GM23338 (cell line): ENCODE measurements around the gene URI1. TPM values are rescaled to one million over a fixed set of nuclear protein-coding genes. Genes with fewer than 3 reads are reported as not detected.

Experiments
- ATAC-seq: fragments of 200-7000 bp; cut with Tn5 transposase; 3 replicates; pipeline ENCODE4 v1.9.1; 2020
- DNase-seq: peaks from one replicate; pipeline ENCODE4 v3.0.0-alpha.2; 2015; ENCODE audit warnings: low spot score
- H2AFZ ChIP-seq: fragments of 200-600 bp; sonication (generic); 2 replicates; pipeline ENCODE4 v1.8.0; 2016; ENCODE audit warnings: antibody characterized with exemption, mild to moderate bottlenecking, moderate library complexity
- H3F3A ChIP-seq: fragments of 200-600 bp; sonication (generic); replicated peaks from 2 replicates; pipeline ENCODE4 v1.8.0; 2017; ENCODE audit warnings: antibody characterized with exemption, mixed run types, low read depth
- H3K27ac ChIP-seq: fragments of 200-600 bp; sonication (generic); 2 replicates; pipeline ENCODE4 v1.6.1; 2016; ENCODE audit warnings: low read depth
- H3K27me3 ChIP-seq: fragments of 200-600 bp; sonication (generic); 2 replicates; pipeline ENCODE4 v1.8.0; 2016; ENCODE audit warnings: mild to moderate bottlenecking, mixed run types, moderate library complexity; ENCODE audit not compliant: insufficient read depth
- H3K36me3 ChIP-seq: fragments of 200-600 bp; sonication (generic); 2 replicates; pipeline ENCODE4 v1.8.0; 2016; ENCODE audit warnings: mild to moderate bottlenecking; ENCODE audit not compliant: insufficient read depth
- H3K4me1 ChIP-seq: fragments of 200-600 bp; sonication (generic); 2 replicates; pipeline ENCODE4 v1.8.0; 2016; ENCODE audit warnings: mild to moderate bottlenecking, moderate library complexity; ENCODE audit not compliant: insufficient read depth
- H3K4me2 ChIP-seq: fragments of 200-600 bp; sonication (generic); 2 replicates; pipeline ENCODE4 v1.7.1; 2017; ENCODE audit warnings: mixed run types
- H3K4me3 ChIP-seq: fragments of 200-600 bp; sonication (generic); 2 replicates; pipeline ENCODE4 v1.6.1; 2016; ENCODE audit warnings: mixed run types
- H3K79me2 ChIP-seq: fragments of 200-600 bp; sonication (generic); replicated peaks from 2 replicates; pipeline ENCODE4 v1.8.0; 2017; ENCODE audit warnings: mild to moderate bottlenecking; ENCODE audit not compliant: insufficient read depth
- H3K9me2 ChIP-seq: fragments of 200-600 bp; sonication (generic); 2 replicates; pipeline ENCODE4 v1.8.0; 2017; ENCODE audit not compliant: insufficient read depth
- H4K20me1 ChIP-seq: fragments of 200-600 bp; sonication (generic); replicated peaks from 2 replicates; pipeline ENCODE4 v1.8.0; 2017; ENCODE audit warnings: mild to moderate bottlenecking; ENCODE audit not compliant: insufficient read depth
- H3K27ac Mint-ChIP-seq: 2 replicates; pipeline ENCODE4 v1.8.0; 2020; ENCODE audit warnings: inconsistent platforms, mild to moderate bottlenecking, moderate library complexity, mixed read lengths
- H3K27me3 Mint-ChIP-seq: 3 replicates; pipeline ENCODE4 v1.8.0; 2022; ENCODE audit warnings: low read depth, mild to moderate bottlenecking, moderate library complexity, mixed read lengths, inconsistent platforms; ENCODE audit not compliant: insufficient read depth, poor library complexity
- H3K36me3 Mint-ChIP-seq: 3 replicates; pipeline ENCODE4 v1.8.0; 2021; ENCODE audit warnings: low read depth, mild to moderate bottlenecking, inconsistent platforms, moderate library complexity, mixed read lengths
- H3K4me1 Mint-ChIP-seq: 3 replicates; pipeline ENCODE4 v1.8.0; 2020; ENCODE audit warnings: mild to moderate bottlenecking, inconsistent platforms, mixed read lengths
- H3K4me3 Mint-ChIP-seq: 3 replicates; pipeline ENCODE4 v1.8.0; 2021; ENCODE audit warnings: moderate library complexity, mild to moderate bottlenecking, inconsistent platforms, mixed read lengths
- H3K9me3 Mint-ChIP-seq: 3 replicates; pipeline ENCODE4 v1.8.0; 2020; ENCODE audit warnings: moderate library complexity, mild to moderate bottlenecking, inconsistent platforms, mixed read lengths
- CREB1 ChIP-seq: fragments of 250-450 bp; sonication (Bioruptor Pico); IDR thresholded peaks from 2 replicates; pipeline ENCODE4 v1.5.0; 2020; ENCODE audit warnings: low read depth, mild to moderate bottlenecking, moderate library complexity
- CTCF ChIP-seq, 2 experiments: fragments of 200-600 bp in 1 of 2; sonication (generic) in 1 of 2; conservative IDR thresholded peaks; 2 replicates each; pipeline versions ENCODE4 v1.5.1 to v1.6.1; 2016 to 2017; ENCODE audit warnings: antibody characterized with exemption in 2 of 2, low read depth in 2 of 2, mild to moderate bottlenecking in 2 of 2, moderate library complexity in 1 of 2
- ETS1 ChIP-seq: IDR thresholded peaks from 2 replicates; pipeline ENCODE4 v1.6.1; 2016; ENCODE audit warnings: antibody characterized with exemption
- EZH2 ChIP-seq: fragments of 200-600 bp; sonication (generic); IDR thresholded peaks from one replicate; pipeline ENCODE4 v1.8.0; 2017; ENCODE audit warnings: antibody characterized with exemption, mild to moderate bottlenecking, low read depth; ENCODE audit not compliant: unreplicated experiment
- EZH2phosphoT487 ChIP-seq: fragments of 200-600 bp; sonication (generic); IDR thresholded peaks from one replicate; pipeline ENCODE4 v1.8.1; 2018; ENCODE audit warnings: antibody characterized with exemption; ENCODE audit not compliant: unreplicated experiment
- JUNB ChIP-seq: IDR thresholded peaks from one replicate; pipeline ENCODE4 v1.6.1; 2016; ENCODE audit warnings: antibody characterized with exemption; ENCODE audit not compliant: unreplicated experiment
- NANOG ChIP-seq: IDR thresholded peaks from 2 replicates; pipeline ENCODE4 v1.6.1; 2016; ENCODE audit warnings: antibody characterized with exemption, borderline replicate concordance
- POLR2AphosphoS5 ChIP-seq: IDR thresholded peaks from 2 replicates; pipeline ENCODE4 v1.6.1; 2016; ENCODE audit warnings: antibody characterized with exemption, low read depth
- REST ChIP-seq: IDR thresholded peaks from one replicate; pipeline ENCODE4 v1.6.1; 2018; ENCODE audit warnings: antibody characterized with exemption; ENCODE audit not compliant: unreplicated experiment
- STAT1 ChIP-seq: IDR thresholded peaks from one replicate; pipeline ENCODE4 v1.6.1; 2016; ENCODE audit warnings: antibody characterized with exemption; ENCODE audit not compliant: unreplicated experiment
- ZNF114 ChIP-seq: fragments of 250-450 bp; sonication (Bioruptor Pico); IDR thresholded peaks from 2 replicates; pipeline ENCODE4 v1.5.0; 2020; ENCODE audit warnings: mild to moderate bottlenecking, moderate library complexity
- ZNF331 ChIP-seq: fragments of 250-450 bp; sonication (Bioruptor Pico); IDR thresholded peaks from 2 replicates; pipeline ENCODE4 v1.5.0; 2020; ENCODE audit warnings: low read depth, mild to moderate bottlenecking, moderate library complexity
- polyA plus RNA-seq: library from polyadenylated mRNA; unstranded; fragments of >200 nt; fragmentation: Nextera tagmentation; extraction: Ambion mirVana; gene quantifications from 2 replicates; pipeline ENCODE4 v1.2.1, GENCODE V29; 2016
- total RNA-seq: library from RNA; depleted of rRNA; stranded (reverse); fragments of >200 nt; shearing (Covaris generic); gene quantifications from 2 replicates; pipeline ENCODE4 v1.2.3, GENCODE V29; 2014
- TF ChIP-seq, protein P1 (sequence below): fragments of 250-450 bp; sonication (Bioruptor Pico); IDR thresholded peaks from 2 replicates; pipeline ENCODE4 v1.5.0; 2020; ENCODE audit warnings: mild to moderate bottlenecking, moderate library complexity

The URI1 gene
- total and polyA plus RNA-seq, 2 experiments from 2014 or later: 27.6 to 68.4 TPM

DNA sequence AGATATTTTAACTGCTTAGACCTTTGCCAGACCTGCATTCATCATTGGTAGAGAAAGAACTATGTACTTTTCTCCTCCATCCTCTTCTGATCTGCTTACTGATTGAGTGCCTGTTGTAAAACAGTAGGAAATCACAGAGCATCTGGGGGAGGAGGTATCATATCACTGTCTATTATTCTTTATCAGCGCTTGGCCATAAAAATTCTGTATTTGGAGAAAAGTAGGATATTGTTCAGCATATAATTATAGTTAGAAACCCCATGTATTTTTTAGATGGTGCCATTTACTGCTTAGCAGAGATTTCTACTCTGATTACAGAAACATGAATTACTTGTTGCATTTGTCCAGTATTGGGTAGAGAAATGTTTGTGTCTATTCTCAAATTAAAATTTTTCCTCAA is 62.4 kb downstream of the URI1 start (continued):
- TF ChIP-seq REST: no peak
- no peak for TF ChIP-seq CREB1 (CRISPR knock-in tag)
- no peak for TF ChIP-seq ZNF331
- no peak for TF ChIP-seq STAT1
- no peak for TF ChIP-seq EZH2phosphoT487
- no peak for TF ChIP-seq EZH2

GRCh38 chr19:30006207-30006606 is 64.2 kb downstream of the URI1 start:
- H3F3A ChIP-seq: no peaks in the 10 kb centered on the region
- no peaks in the 10 kb centered on the region; the same call in 1 of the 2 replicates for H3K36me3 ChIP-seq
- H4K20me1 ChIP-seq: no peaks in the 10 kb centered on the region
- H3K4me3 Mint-ChIP-seq: no peak overlapping the region
- DNase-seq: no peak
- no peaks in the 10 kb centered on the region for H3K27me3 ChIP-seq
- no peak overlapping the region; the same call in 1 of the 2 replicates for H3K27ac Mint-ChIP-seq
- peaks cover 9% of the 10 kb centered on the region for H3K4me1 ChIP-seq
- no peaks in the 10 kb centered on the region for H3K9me2 ChIP-seq
- H3K9me3 Mint-ChIP-seq: no peaks in the 10 kb centered on the region
- H3K79me2 ChIP-seq: peaks cover 29% of the 10 kb centered on the region
- H3K27ac ChIP-seq: no peak overlapping the region
- H3K4me1 Mint-ChIP-seq: peaks cover 18% of the 10 kb centered on the region; the same call in 2 of the 3 replicates
- no peak overlapping the region for H3K4me2 ChIP-seq
- no peaks in the 10 kb centered on the region for H3K27me3 Mint-ChIP-seq
- peaks cover 22% of the 10 kb centered on the region; the same call in 2 of the 3 replicates for H3K36me3 Mint-ChIP-seq
- no peak for ATAC-seq
- H2AFZ ChIP-seq: no peak overlapping the region
- H3K4me3 ChIP-seq: no peak overlapping the region
- no peak for TF ChIP-seq NANOG
- no peak for TF ChIP-seq EZH2
- TF ChIP-seq EZH2phosphoT487: no peak
- TF ChIP-seq JUNB: no peak
- no peak for TF ChIP-seq ETS1
- TF ChIP-seq STAT1: no peak
- TF ChIP-seq, protein P1, sequence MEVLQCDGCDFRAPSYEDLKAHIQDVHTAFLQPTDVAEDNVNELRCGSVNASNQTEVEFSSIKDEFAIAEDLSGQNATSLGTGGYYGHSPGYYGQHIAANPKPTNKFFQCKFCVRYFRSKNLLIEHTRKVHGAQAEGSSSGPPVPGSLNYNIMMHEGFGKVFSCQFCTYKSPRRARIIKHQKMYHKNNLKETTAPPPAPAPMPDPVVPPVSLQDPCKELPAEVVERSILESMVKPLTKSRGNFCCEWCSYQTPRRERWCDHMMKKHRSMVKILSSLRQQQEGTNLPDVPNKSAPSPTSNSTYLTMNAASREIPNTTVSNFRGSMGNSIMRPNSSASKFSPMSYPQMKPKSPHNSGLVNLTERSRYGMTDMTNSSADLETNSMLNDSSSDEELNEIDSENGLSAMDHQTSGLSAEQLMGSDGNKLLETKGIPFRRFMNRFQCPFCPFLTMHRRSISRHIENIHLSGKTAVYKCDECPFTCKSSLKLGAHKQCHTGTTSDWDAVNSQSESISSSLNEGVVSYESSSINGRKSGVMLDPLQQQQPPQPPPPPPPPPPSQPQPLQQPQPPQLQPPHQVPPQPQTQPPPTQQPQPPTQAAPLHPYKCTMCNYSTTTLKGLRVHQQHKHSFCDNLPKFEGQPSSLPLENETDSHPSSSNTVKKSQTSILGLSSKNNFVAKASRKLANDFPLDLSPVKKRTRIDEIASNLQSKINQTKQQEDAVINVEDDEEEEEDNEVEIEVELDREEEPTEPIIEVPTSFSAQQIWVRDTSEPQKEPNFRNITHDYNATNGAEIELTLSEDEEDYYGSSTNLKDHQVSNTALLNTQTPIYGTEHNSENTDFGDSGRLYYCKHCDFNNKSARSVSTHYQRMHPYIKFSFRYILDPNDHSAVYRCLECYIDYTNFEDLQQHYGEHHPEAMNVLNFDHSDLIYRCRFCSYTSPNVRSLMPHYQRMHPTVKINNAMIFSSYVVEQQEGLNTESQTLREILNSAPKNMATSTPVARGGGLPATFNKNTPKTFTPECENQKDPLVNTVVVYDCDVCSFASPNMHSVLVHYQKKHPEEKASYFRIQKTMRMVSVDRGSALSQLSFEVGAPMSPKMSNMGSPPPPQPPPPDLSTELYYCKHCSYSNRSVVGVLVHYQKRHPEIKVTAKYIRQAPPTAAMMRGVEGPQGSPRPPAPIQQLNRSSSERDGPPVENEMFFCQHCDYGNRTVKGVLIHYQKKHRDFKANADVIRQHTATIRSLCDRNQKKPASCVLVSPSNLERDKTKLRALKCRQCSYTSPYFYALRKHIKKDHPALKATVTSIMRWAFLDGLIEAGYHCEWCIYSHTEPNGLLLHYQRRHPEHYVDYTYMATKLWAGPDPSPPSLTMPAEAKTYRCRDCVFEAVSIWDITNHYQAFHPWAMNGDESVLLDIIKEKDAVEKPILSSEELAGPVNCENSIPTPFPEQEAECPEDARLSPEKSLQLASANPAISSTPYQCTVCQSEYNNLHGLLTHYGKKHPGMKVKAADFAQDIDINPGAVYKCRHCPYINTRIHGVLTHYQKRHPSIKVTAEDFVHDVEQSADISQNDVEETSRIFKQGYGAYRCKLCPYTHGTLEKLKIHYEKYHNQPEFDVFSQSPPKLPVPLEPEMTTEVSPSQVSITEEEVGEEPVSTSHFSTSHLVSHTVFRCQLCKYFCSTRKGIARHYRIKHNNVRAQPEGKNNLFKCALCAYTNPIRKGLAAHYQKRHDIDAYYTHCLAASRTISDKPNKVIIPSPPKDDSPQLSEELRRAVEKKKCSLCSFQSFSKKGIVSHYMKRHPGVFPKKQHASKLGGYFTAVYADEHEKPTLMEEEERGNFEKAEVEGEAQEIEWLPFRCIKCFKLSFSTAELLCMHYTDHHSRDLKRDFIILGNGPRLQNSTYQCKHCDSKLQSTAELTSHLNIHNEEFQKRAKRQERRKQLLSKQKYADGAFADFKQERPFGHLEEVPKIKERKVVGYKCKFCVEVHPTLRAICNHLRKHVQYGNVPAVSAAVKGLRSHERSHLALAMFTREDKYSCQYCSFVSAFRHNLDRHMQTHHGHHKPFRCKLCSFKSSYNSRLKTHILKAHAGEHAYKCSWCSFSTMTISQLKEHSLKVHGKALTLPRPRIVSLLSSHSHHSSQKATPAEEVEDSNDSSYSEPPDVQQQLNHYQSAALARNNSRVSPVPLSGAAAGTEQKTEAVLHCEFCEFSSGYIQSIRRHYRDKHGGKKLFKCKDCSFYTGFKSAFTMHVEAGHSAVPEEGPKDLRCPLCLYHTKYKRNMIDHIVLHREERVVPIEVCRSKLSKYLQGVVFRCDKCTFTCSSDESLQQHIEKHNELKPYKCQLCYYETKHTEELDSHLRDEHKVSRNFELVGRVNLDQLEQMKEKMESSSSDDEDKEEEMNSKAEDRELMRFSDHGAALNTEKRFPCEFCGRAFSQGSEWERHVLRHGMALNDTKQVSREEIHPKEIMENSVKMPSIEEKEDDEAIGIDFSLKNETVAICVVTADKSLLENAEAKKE: no peak
- no peak for TF ChIP-seq CTCF (conservative IDR thresholded peaks at IDR 0.05; ENCODE audit: low read depth in 2 of 2)
- no peak for TF ChIP-seq POLR2AphosphoS5
- no peak for TF ChIP-seq ZNF114 (CRISPR knock-in tag)
- no peak for TF ChIP-seq CREB1 (CRISPR knock-in tag)
- TF ChIP-seq ZNF331: no peak
